ENCODE results near the gene STK32B. TPM values are rescaled to one million over a fixed set of nuclear protein-coding genes. Genes with fewer than 3 reads are reported as not detected.

STK32B gene
- polyA plus RNA-seq, 1 of the 3 experiments (the other 2 are of a cell fraction): 0.20 TPM

DNA sequence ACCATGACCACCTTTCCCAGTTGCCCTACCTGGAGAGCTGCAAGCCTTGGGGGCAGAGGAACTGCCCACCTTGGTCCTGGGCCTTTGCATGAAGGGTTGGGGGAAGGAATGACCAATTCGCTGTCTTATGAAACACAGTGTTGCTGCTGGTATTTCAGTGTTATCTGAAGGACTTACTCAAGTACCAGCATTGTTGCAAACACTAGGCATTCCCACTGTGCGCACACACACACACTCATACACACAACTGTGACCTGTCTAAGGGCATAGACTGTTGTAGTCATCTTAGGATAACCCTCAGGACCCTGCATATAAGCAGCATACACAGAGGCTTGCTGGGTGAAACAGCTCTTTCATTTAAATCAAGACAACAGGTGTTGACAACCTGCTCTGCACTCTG, 446.2 kb downstream of the STK32B start:
- Histone ChIP-seq H3K4me2 (no peak overlapping the region), H4K20me1 (ENCODE audit: insufficient read depth) (no peaks in the 10 kb centered on the region)
- CTCF ChIA-PET: no interaction called here

GRCh38 chr4:5500165-5500564, 448.9 kb downstream of the STK32B start:
- WGBS (ENCODE audit: low lambda C conversion rate): 13% methylated on average over 3 of the region's 3 CpGs
- Histone ChIP-seq H3K4me2 (no peak overlapping the region), H3K4me1 (ENCODE audit: control insufficient read depth in 1 of 2, insufficient read depth in 2 of 2, low read depth in 1 of 2, low read length in 1 of 2) (peaks cover 0 to 9% of the 10 kb centered on the region in 2 experiments; a peak in 1 of 4 replicates)

More for the DNA sequence above, 446.2 kb downstream of the STK32B start:
- H3K4me1 ChIP-seq (ENCODE audit: control insufficient read depth in 1 of 2, insufficient read depth in 2 of 2, low read depth in 1 of 2, low read length in 1 of 2): no peaks in the 10 kb centered on the region; a peak in 1 of 4 replicates
- no peak overlapping the region for H2AFZ ChIP-seq (ENCODE audit: low read depth)
- no peak for DNase-seq
- 5% methylated on average over 2 of the region's 2 CpGs for WGBS (ENCODE audit: low lambda C conversion rate)
- no peaks in the 10 kb centered on the region for H3K36me3 ChIP-seq (replicated peaks in 1 of 2; ENCODE audit: control insufficient read depth in 1 of 2, insufficient read depth in 2 of 2, low read length in 1 of 2)
- no peaks in the 10 kb centered on the region for H3K9me3 ChIP-seq
- H3K4me3 ChIP-seq (ENCODE audit: low read depth in 2 of 2, low read length in 1 of 2): no peak overlapping the region
- H3K9ac ChIP-seq: no peak overlapping the region
- no peaks in the 10 kb centered on the region for H3F3A ChIP-seq (replicated peaks; ENCODE audit: insufficient read depth)
- TF ChIP-seq POLR2AphosphoS5 (IDR thresholded peaks at IDR 0.05; ENCODE audit: low read depth, low read length): no peak
- no peak for TF ChIP-seq RFX5 (IDR thresholded peaks at IDR 0.05; ENCODE audit: low read length)
- TF ChIP-seq FOXJ3 (CRISPR knock-in tag; IDR thresholded peaks at IDR 0.05): no peak
- TF ChIP-seq SMC3 (IDR thresholded peaks at IDR 0.05; ENCODE audit: low read depth, low read length): no peak
- TF ChIP-seq RCOR1 (IDR thresholded peaks at IDR 0.05; ENCODE audit: low read length): no peak
- TF ChIP-seq, protein P1, sequence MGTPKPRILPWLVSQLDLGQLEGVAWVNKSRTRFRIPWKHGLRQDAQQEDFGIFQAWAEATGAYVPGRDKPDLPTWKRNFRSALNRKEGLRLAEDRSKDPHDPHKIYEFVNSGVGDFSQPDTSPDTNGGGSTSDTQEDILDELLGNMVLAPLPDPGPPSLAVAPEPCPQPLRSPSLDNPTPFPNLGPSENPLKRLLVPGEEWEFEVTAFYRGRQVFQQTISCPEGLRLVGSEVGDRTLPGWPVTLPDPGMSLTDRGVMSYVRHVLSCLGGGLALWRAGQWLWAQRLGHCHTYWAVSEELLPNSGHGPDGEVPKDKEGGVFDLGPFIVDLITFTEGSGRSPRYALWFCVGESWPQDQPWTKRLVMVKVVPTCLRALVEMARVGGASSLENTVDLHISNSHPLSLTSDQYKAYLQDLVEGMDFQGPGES (IDR thresholded peaks at IDR 0.05; ENCODE audit: low read depth, low read length): no peak
- TF ChIP-seq TAF1 (IDR thresholded peaks at IDR 0.05; ENCODE audit: borderline replicate concordance, low read depth, low read length): no peak
- no peak for TF ChIP-seq JUND (IDR thresholded peaks at IDR 0.05)
- no peak for TF ChIP-seq EZH2phosphoT487 (IDR thresholded peaks at IDR 0.05; ENCODE audit: borderline replicate concordance, low read depth)
- no peak for TF ChIP-seq FOSL2 (IDR thresholded peaks at IDR 0.05; ENCODE audit: borderline replicate concordance, low read depth)
- no peak for TF ChIP-seq EP300 (IDR thresholded peaks at IDR 0.05; ENCODE audit: borderline replicate concordance in 1 of 2, low read depth in 1 of 2, low read length in 1 of 2)
- TF ChIP-seq NRF1 (IDR thresholded peaks at IDR 0.05; ENCODE audit: low read depth, low read length): no peak
- TF ChIP-seq, protein P2, sequence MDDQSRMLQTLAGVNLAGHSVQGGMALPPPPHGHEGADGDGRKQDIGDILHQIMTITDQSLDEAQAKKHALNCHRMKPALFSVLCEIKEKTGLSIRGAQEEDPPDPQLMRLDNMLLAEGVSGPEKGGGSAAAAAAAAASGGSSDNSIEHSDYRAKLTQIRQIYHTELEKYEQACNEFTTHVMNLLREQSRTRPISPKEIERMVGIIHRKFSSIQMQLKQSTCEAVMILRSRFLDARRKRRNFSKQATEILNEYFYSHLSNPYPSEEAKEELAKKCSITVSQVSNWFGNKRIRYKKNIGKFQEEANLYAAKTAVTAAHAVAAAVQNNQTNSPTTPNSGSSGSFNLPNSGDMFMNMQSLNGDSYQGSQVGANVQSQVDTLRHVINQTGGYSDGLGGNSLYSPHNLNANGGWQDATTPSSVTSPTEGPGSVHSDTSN (IDR thresholded peaks at IDR 0.05): no peak
- TF ChIP-seq, protein P3, sequence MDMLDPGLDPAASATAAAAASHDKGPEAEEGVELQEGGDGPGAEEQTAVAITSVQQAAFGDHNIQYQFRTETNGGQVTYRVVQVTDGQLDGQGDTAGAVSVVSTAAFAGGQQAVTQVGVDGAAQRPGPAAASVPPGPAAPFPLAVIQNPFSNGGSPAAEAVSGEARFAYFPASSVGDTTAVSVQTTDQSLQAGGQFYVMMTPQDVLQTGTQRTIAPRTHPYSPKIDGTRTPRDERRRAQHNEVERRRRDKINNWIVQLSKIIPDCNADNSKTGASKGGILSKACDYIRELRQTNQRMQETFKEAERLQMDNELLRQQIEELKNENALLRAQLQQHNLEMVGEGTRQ (IDR thresholded peaks at IDR 0.05; ENCODE audit: borderline replicate concordance, low read depth, low read length): no peak
- no peaks in the 10 kb centered on the region for H3K79me2 ChIP-seq (ENCODE audit: insufficient read depth)
- H3K27ac ChIP-seq (ENCODE audit: low read depth in 2 of 2, low read length in 1 of 2): no peak overlapping the region
- H3K9me2 ChIP-seq: no peaks in the 10 kb centered on the region
- no peaks in the 10 kb centered on the region for H3K27me3 ChIP-seq (ENCODE audit: insufficient read depth)
- POLR2A ChIA-PET: no interaction called here

More at GRCh38 chr4:5500165-5500564, 448.9 kb downstream of the STK32B start:
- Histone ChIP-seq H3K36me3 (replicated peaks in 1 of 2; ENCODE audit: control insufficient read depth in 1 of 2, insufficient read depth in 2 of 2, low read length in 1 of 2) (no peaks in the 10 kb centered on the region), H3K9me2 (no peaks in the 10 kb centered on the region), H3K4me3 (ENCODE audit: low read depth in 2 of 2, low read length in 1 of 2) (no peak overlapping the region), H3K9me3 (no peaks in the 10 kb centered on the region), H3K9ac (no peak overlapping the region), H3F3A (replicated peaks; ENCODE audit: insufficient read depth) (no peaks in the 10 kb centered on the region), H4K20me1 (ENCODE audit: insufficient read depth) (no peaks in the 10 kb centered on the region), H3K27me3 (ENCODE audit: insufficient read depth) (no peaks in the 10 kb centered on the region), H3K79me2 (ENCODE audit: insufficient read depth) (no peaks in the 10 kb centered on the region), H3K27ac (ENCODE audit: low read depth in 2 of 2, low read length in 1 of 2) (no peak overlapping the region), H2AFZ (ENCODE audit: low read depth) (no peak overlapping the region)
- CTCF ChIA-PET: interaction anchor here (0.9 kb wide), 1 partner anchor 248 kb away, joined by 3 read pairs; no protein-coding TSS in a partner anchor
- TF ChIP-seq SIN3A (IDR thresholded peaks at IDR 0.05; ENCODE audit: borderline replicate concordance, low read depth, low read length): no peak
- TF ChIP-seq GABPA (IDR thresholded peaks at IDR 0.05; ENCODE audit: low read depth): no peak
- no peak for TF ChIP-seq YY1 (IDR thresholded peaks at IDR 0.05; ENCODE audit: low read depth)
- TF ChIP-seq FOSL2 (IDR thresholded peaks at IDR 0.05; ENCODE audit: borderline replicate concordance, low read depth): no peak
- TF ChIP-seq MXI1 (IDR thresholded peaks at IDR 0.05; ENCODE audit: low read depth, low read length): no peak
- POLR2A ChIA-PET: no interaction called here
- DNase-seq: no peak

All from SK-N-SH (cell line).